K562 (cell line): ENCODE results near the gene CRIM1. TPM values are rescaled to one million over a fixed set of nuclear protein-coding genes. Genes with fewer than 3 reads are reported as not detected.

Experiments
- ATAC-seq: fragments of 200-7000 bp; cut with Tn5 transposase; 3 replicates; pipeline ENCODE4 v1.9.1; 2020; ENCODE audit warnings: moderate library complexity
- BruUV-seq: library from RNA; stranded (reverse); fragments of 400-500 nt; replicated peaks from 2 replicates; lab custom pipeline; 2021; lab: Mats Ljungman, UMichigan
- CTCF ChIA-PET: fragments of 300-600 bp; formaldehyde crosslinking; extraction: SDS; loops from one replicate; lab custom pipeline; 2021; ENCODE audit warnings: low intra/inter-chr PET ratio; lab: Yijun Ruan, JAX
- POLR2A ChIA-PET: fragments of 300-600, 350-650 bp; sonication (Branson Sonifier 250); formaldehyde crosslinking; extraction: SDS; loops from one replicate; lab custom pipeline; 2021; ENCODE audit warnings: antibody characterized with exemption, inconsistent platforms; lab: Yijun Ruan, JAX
- DNase-seq, 4 experiments: peaks; one replicate each; pipeline versions ENCODE4 v3.0.0 to v3.0.0-alpha.2; 2011 to 2018; ENCODE audit warnings: low spot score in 3 of 4, mixed read lengths in 3 of 4; ENCODE audit errors: extremely low read depth in 1 of 4
- FAIRE-seq: peaks from 2 replicates; lab custom pipeline; 2011; peaks lifted over from hg19 to GRCh38; lab: Jason Lieb, UNC
- H2AFZ ChIP-seq: 2 replicates; pipeline ENCODE4 v1.6.0; 2011; ENCODE audit warnings: low read depth, low read length, control low read depth, inconsistent platforms
- H3K27ac ChIP-seq: fragments of 200-600 bp; 3 replicates; pipeline ENCODE4 v1.8.0; 2011; ENCODE audit warnings: low read depth, mild to moderate bottlenecking, control low read depth, inconsistent platforms, low read length, moderate library complexity, mixed read lengths; ENCODE audit errors: extremely low read depth
- H3K27me3 ChIP-seq, 2 experiments: fragments of 300-600 bp in 1 of 2; 2 replicates in 1 of 2; 3 replicates in 1 of 2; pipeline versions ENCODE4 v1.6.0 to v1.8.0; 2011; ENCODE audit warnings: inconsistent platforms in 2 of 2, low read length in 2 of 2, mild to moderate bottlenecking in 1 of 2, mixed read lengths in 1 of 2, moderate library complexity in 1 of 2; ENCODE audit not compliant: control insufficient read depth in 2 of 2, insufficient read depth in 2 of 2
- H3K36me3 ChIP-seq: fragments of 300-600 bp; 3 replicates; pipeline ENCODE4 v1.8.0; 2011; ENCODE audit warnings: mild to moderate bottlenecking, low read length, inconsistent platforms; ENCODE audit not compliant: control insufficient read depth, insufficient read depth
- H3K4me1 ChIP-seq, 2 experiments: fragments of 200-600 bp in 1 of 2; replicated peaks in 1 of 2; 2 replicates in 1 of 2; 3 replicates in 1 of 2; pipeline versions ENCODE4 v1.5.1 to v1.8.0; 2011; ENCODE audit warnings: inconsistent platforms in 2 of 2, low read length in 2 of 2, mild to moderate bottlenecking in 1 of 2, mixed read lengths in 1 of 2, moderate library complexity in 1 of 2; ENCODE audit not compliant: control insufficient read depth in 2 of 2, insufficient read depth in 2 of 2
- H3K4me2 ChIP-seq: 2 replicates; pipeline ENCODE4 v1.6.1; 2011; ENCODE audit warnings: low read length, control low read depth, inconsistent platforms, mixed read lengths; ENCODE audit not compliant: insufficient read depth
- H3K4me3 ChIP-seq: fragments of 200-600 bp; sonication (generic), shearing (Covaris generic); 2 replicates; pipeline ENCODE4 v1.5.1; 2016; ENCODE audit warnings: control low read depth, inconsistent platforms
- H3K79me2 ChIP-seq: fragments of 200-600 bp; 3 replicates; pipeline ENCODE4 v1.8.0; 2011; ENCODE audit warnings: low read length, inconsistent platforms; ENCODE audit not compliant: control insufficient read depth, insufficient read depth
- H3K9ac ChIP-seq, 2 experiments: 2 replicates each; pipeline versions ENCODE4 v1.6.0 to v1.6.1; 2011; ENCODE audit warnings: low read depth in 2 of 2, low read length in 2 of 2, control low read depth in 1 of 2, inconsistent platforms in 1 of 2, mild to moderate bottlenecking in 1 of 2, mixed read lengths in 1 of 2; ENCODE audit not compliant: insufficient read depth in 1 of 2
- H3K9me1 ChIP-seq: one replicate; pipeline ENCODE4 v1.6.0; 2011; ENCODE audit warnings: inconsistent platforms, mild to moderate bottlenecking, low read length, moderate library complexity; ENCODE audit not compliant: control insufficient read depth, insufficient read depth
- H3K9me3 ChIP-seq: replicated peaks from 2 replicates; pipeline ENCODE4 v1.5.1; 2011; ENCODE audit warnings: low read depth, low read length, inconsistent platforms; ENCODE audit not compliant: control insufficient read depth, insufficient read depth
- H4K20me1 ChIP-seq: replicated peaks from 2 replicates; pipeline ENCODE4 v1.6.1; 2011; ENCODE audit warnings: low read length, inconsistent platforms, mixed read lengths; ENCODE audit not compliant: control insufficient read depth, insufficient read depth
- EHMT2 ChIP-seq: fragments of 450-650 bp; IDR thresholded peaks from 2 replicates; pipeline ENCODE4 v1.6.1; 2018; ENCODE audit warnings: antibody characterized with exemption
- REST ChIP-seq, 2 experiments: fragments of 450-650 bp; formaldehyde crosslinking in 1 of 2; IDR thresholded peaks; 2 replicates each; pipeline versions ENCODE4 v1.4.0 to v1.6.1; 2014 to 2020; ENCODE audit warnings: mild to moderate bottlenecking in 2 of 2, borderline replicate concordance in 1 of 2, low read depth in 1 of 2
- ZNF121 ChIP-seq: sonication (generic); formaldehyde crosslinking; conservative IDR thresholded peaks from 2 replicates; pipeline ENCODE4 v1.8.0; 2022; ENCODE audit warnings: missing genetic modification reagents
- WGBS: fragments of 100-300 bp; shearing (Covaris generic); methylation state at CpG from one replicate; pipeline ENCODE4 v1.1.6; 2016; ENCODE audit warnings: low coverage, mixed read lengths; ENCODE audit not compliant: insufficient coverage; ENCODE audit errors: missing lambda C conversion rate; 5-methylcytosine and 5-hydroxymethylcytosine counted together
- in situ Hi-C: fragments of 300-500 bp; cut with MboI; formaldehyde crosslinking; loops from 4 replicates; pipeline ENCODE4 v1.15.0; 2018; ENCODE audit warnings: inconsistent platforms, mixed read lengths
- intact Hi-C: fragments of 100-400 bp; cut with micrococcal nuclease; formaldehyde crosslinking; loops from 2 replicates; pipeline ENCODE4 v1.14.2; 2022
- polyA plus RNA-seq, 8 experiments: library from polyadenylated mRNA; depleted of rRNA in 4 of 8; stranded (reverse) in 5 of 8; unstranded in 3 of 8; fragments of >200 nt; fragmentation: Nextera tagmentation in 2 of 8; fragmentation: Illumina TruSeq in 1 of 8; extraction: Ambion mirVana in 2 of 8; extraction: Trizol in 1 of 8; gene quantifications; 2 replicates each; pipeline versions ENCODE4 v1.2.1 to v1.2.3, GENCODE V29; 2011 to 2014; ENCODE audit warnings: inconsistent platforms in 1 of 8, missing spikeins in 1 of 8
- total RNA-seq, 7 experiments: library from RNA; depleted of rRNA in 6 of 7; stranded (reverse); fragments of >200 nt in 6 of 7; fragmentation: Illumina TruSeq in 2 of 7; extraction: Trizol in 2 of 7; gene quantifications; 2 replicates each; pipeline versions ENCODE4 v1.2.1 to v1.2.3, GENCODE V29; 2011 to 2021; ENCODE audit warnings: low replicate concordance in 1 of 7

Gene CRIM1
- total and polyA plus RNA-seq, 9 of the 15 experiments (the other 6 are each of a cell fraction or from before 2014, with no cell fraction given): 0.01 to 0.36 (median 0.06) TPM; not detected in 1

GRCh38 chr2:36383726-36384125, 28.1 kb downstream of the CRIM1 start (continued):
- TF ChIP-seq ZNF121 (no peak), EHMT2 (no peak)

- H3K79me2 ChIP-seq: no peaks in the 10 kb centered on the region
- H3K36me3 ChIP-seq: no peaks in the 10 kb centered on the region
- no peak overlapping the region for H3K27ac ChIP-seq
- ATAC-seq (no peak), FAIRE-seq (no peak)
- CTCF ChIA-PET: no interaction called here
- H2AFZ ChIP-seq: no peak overlapping the region
- no peaks in the 10 kb centered on the region for H4K20me1 ChIP-seq
- in situ Hi-C loops: no loop called here
- no peak overlapping the region for H3K9ac ChIP-seq
- TF ChIP-seq REST (IDR thresholded peaks at IDR 0.05; ENCODE audit: borderline replicate concordance) (no peak), REST (CRISPR knock-in tag; IDR thresholded peaks at IDR 0.05; ENCODE audit: low read depth) (no peak), EHMT2 (no peak)
- TF ChIP-seq, all 486 proteins: peak for 0
- intact Hi-C loops: no loop called here
- DNase-seq: no peak
- Histone ChIP-seq H3K27me3 (no peaks in the 10 kb centered on the region), H3K4me3 (no peak overlapping the region), H3K4me1 (no peaks in the 10 kb centered on the region), H3K4me2 (no peak overlapping the region), H3K9me1 (no peaks in the 10 kb centered on the region), H3K9me3 (no peaks in the 10 kb centered on the region)
- POLR2A ChIA-PET: interaction anchor here (0.7 kb wide), 1 partner anchor 311 kb away, joined by 3 read pairs; no protein-coding TSS in a partner anchor
- WGBS: 0% methylated on average over 2 of the region's 2 CpGs
- BruUV-seq: no TSS peak
These were observed 28.9 kb downstream of the CRIM1 start for GRCh38 chr2:36384454-36384853.
